Neutrophil (primary cell): Measurements from ENCODE around the gene FGF1.

ENCODE experiments used
- H3K27ac ChIP-seq: fragments of 200-600 bp; sonication (generic); 2 replicates; pipeline ENCODE4 v1.5.1; 2016; ENCODE audit warnings: mild to moderate bottlenecking, moderate library complexity
- H3K27me3 ChIP-seq: fragments of 200-600 bp; sonication (generic); 2 replicates; pipeline ENCODE4 v1.6.0; 2016; ENCODE audit warnings: mild to moderate bottlenecking
- H3K36me3 ChIP-seq: fragments of 200-600 bp; sonication (generic); 2 replicates; pipeline ENCODE4 v1.5.1; 2017
- H3K4me1 ChIP-seq, 2 experiments: fragments of 200-600 bp in 1 of 2; sonication (generic) in 1 of 2; 1 replicate in 1 of 2; 2 replicates in 1 of 2; pipeline versions ENCODE4 v1.5.1 to v1.6.1; 2013 to 2016; ENCODE audit warnings: low read depth in 1 of 2, low read length in 1 of 2, mild to moderate bottlenecking in 1 of 2, moderate library complexity in 1 of 2; ENCODE audit not compliant: control insufficient read depth in 1 of 2, insufficient read depth in 1 of 2
- H3K4me3 ChIP-seq, 2 experiments: fragments of 200-600 bp in 1 of 2; sonication (generic) in 1 of 2; 1 replicate in 1 of 2; 2 replicates in 1 of 2; pipeline ENCODE4 v1.5.1; 2013 to 2016; ENCODE audit warnings: low read depth in 1 of 2, low read length in 1 of 2, mild to moderate bottlenecking in 1 of 2, moderate library complexity in 1 of 2
- H3K9me3 ChIP-seq: fragments of 200-600 bp; sonication (generic); 2 replicates; pipeline ENCODE4 v1.5.1; 2016
- CTCF ChIP-seq: fragments of 200-600 bp; sonication (generic); IDR thresholded peaks from 2 replicates; pipeline ENCODE4 v1.5.1; 2016; ENCODE audit warnings: antibody characterized with exemption

FGF1 gene

GRCh38 chr5:142568283-142568995 lies 117.5 kb downstream of the FGF1 start:
- H3K27ac ChIP-seq, result no peak overlapping the region
- H3K27me3 ChIP-seq, result no peaks in the 10 kb centered on the region
- no peaks in the 10 kb centered on the region for H3K9me3 ChIP-seq
- TF ChIP-seq CTCF, result no peak
- H3K4me1 ChIP-seq, result no peaks in the 10 kb centered on the region
- H3K4me3 ChIP-seq, result no peak overlapping the region
- H3K36me3 ChIP-seq, result no peaks in the 10 kb centered on the region

GRCh38 chr5:142561486-142562097 lies 124.3 kb downstream of the FGF1 start:
- Histone ChIP-seq H3K4me3 (no peak overlapping the region), H3K4me1 (no peaks in the 10 kb centered on the region)
- no peak for TF ChIP-seq CTCF

GRCh38 chr5:142561029-142561428 lies 124.9 kb downstream of the FGF1 start:
- Histone ChIP-seq H3K27me3 (peaks cover 4% of the 10 kb centered on the region), H3K4me3 (no peak overlapping the region), H3K27ac (no peak overlapping the region), H3K4me1 (no peaks in the 10 kb centered on the region), H3K9me3 (no peaks in the 10 kb centered on the region), H3K36me3 (no peaks in the 10 kb centered on the region)
- TF ChIP-seq CTCF, result no peak

More at GRCh38 chr5:142561486-142562097, 124.3 kb downstream of the FGF1 start:
- no peaks in the 10 kb centered on the region for H3K9me3 ChIP-seq
- H3K27me3 ChIP-seq, result no peaks in the 10 kb centered on the region
- no peak overlapping the region for H3K27ac ChIP-seq
- H3K36me3 ChIP-seq, result no peaks in the 10 kb centered on the region

- H3K36me3 ChIP-seq, result no peaks in the 10 kb centered on the region
- no peaks in the 10 kb centered on the region for H3K9me3 ChIP-seq
- H3K4me1 ChIP-seq, result no peaks in the 10 kb centered on the region
- no peak overlapping the region for H3K27ac ChIP-seq
- peaks cover 88% of the 10 kb centered on the region for H3K27me3 ChIP-seq
- no peak overlapping the region for H3K4me3 ChIP-seq
- no peak for TF ChIP-seq CTCF
Observed at GRCh38 chr5:142552107-142552506, 133.8 kb downstream of the FGF1 start.

- Histone ChIP-seq H3K4me3 (no peak overlapping the region), H3K9me3 (no peaks in the 10 kb centered on the region), H3K36me3 (no peaks in the 10 kb centered on the region), H3K27me3 (peaks cover 88% of the 10 kb centered on the region), H3K4me1 (no peaks in the 10 kb centered on the region), H3K27ac (no peak overlapping the region)
- TF ChIP-seq CTCF, result no peak
Observed at GRCh38 chr5:142551338-142552067, 134.4 kb downstream of the FGF1 start.
